Right lobe of liver (tissue), 4 donors: ENCODE results near the gene RNF20.

ENCODE experiments used
- CTCF ChIP-seq, 4 donors: fragments of 200-600 bp in 3 of 4; fragments of 450-650 bp in 1 of 4; IDR thresholded peaks; one replicate each; pipeline versions ENCODE4 v1.5.1 to v1.8.0; 2016 to 2022; ENCODE audit warnings: antibody characterized with exemption in 4 of 4, mild to moderate bottlenecking in 2 of 4
- POLR2A ChIP-seq: fragments of 450-650 bp; IDR thresholded peaks from one replicate; pipeline ENCODE4 v1.6.1; 2017; ENCODE audit warnings: antibody characterized with exemption, mild to moderate bottlenecking
- donor health status: DM: no; HTN: no; CAD: no.
- donor health status: DM: no; HTN: no; CAD: no.
- donor health status: DM: no; HTN: yes; CAD: no.

- TF ChIP-seq CTCF (IDR thresholded peaks at IDR 0.05), result no peak
- TF ChIP-seq POLR2A, result no peak
These were observed 28.1 kb downstream of the RNF20 start for GRCh38 chr9:101561740-101562139.
